Measurements from ENCODE around the gene XRCC6. TPM values are rescaled to one million over a fixed set of nuclear protein-coding genes. Genes with fewer than 3 reads are reported as not detected.

XRCC6 gene
- total and polyA plus RNA-seq, 9 of the 15 experiments (the other 6 are each of a cell fraction or from before 2014, with no cell fraction given): 151 to 440 (median 318) TPM

DNA sequence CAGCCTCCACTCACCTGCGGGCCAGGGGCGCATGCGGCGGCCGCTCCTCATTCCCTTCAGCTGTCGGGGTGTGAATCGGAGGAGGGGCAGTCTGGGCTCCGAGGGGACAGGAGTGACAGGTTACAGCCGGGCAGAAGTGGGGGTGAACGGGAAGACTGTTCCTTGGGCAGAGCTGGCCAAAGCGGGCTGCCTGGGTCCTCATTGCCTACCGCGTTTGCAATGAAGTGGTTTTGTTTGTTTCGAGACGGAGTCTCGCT lies 78.9 kb downstream of the XRCC6 start (continued):
- TF ChIP-seq, protein P1, sequence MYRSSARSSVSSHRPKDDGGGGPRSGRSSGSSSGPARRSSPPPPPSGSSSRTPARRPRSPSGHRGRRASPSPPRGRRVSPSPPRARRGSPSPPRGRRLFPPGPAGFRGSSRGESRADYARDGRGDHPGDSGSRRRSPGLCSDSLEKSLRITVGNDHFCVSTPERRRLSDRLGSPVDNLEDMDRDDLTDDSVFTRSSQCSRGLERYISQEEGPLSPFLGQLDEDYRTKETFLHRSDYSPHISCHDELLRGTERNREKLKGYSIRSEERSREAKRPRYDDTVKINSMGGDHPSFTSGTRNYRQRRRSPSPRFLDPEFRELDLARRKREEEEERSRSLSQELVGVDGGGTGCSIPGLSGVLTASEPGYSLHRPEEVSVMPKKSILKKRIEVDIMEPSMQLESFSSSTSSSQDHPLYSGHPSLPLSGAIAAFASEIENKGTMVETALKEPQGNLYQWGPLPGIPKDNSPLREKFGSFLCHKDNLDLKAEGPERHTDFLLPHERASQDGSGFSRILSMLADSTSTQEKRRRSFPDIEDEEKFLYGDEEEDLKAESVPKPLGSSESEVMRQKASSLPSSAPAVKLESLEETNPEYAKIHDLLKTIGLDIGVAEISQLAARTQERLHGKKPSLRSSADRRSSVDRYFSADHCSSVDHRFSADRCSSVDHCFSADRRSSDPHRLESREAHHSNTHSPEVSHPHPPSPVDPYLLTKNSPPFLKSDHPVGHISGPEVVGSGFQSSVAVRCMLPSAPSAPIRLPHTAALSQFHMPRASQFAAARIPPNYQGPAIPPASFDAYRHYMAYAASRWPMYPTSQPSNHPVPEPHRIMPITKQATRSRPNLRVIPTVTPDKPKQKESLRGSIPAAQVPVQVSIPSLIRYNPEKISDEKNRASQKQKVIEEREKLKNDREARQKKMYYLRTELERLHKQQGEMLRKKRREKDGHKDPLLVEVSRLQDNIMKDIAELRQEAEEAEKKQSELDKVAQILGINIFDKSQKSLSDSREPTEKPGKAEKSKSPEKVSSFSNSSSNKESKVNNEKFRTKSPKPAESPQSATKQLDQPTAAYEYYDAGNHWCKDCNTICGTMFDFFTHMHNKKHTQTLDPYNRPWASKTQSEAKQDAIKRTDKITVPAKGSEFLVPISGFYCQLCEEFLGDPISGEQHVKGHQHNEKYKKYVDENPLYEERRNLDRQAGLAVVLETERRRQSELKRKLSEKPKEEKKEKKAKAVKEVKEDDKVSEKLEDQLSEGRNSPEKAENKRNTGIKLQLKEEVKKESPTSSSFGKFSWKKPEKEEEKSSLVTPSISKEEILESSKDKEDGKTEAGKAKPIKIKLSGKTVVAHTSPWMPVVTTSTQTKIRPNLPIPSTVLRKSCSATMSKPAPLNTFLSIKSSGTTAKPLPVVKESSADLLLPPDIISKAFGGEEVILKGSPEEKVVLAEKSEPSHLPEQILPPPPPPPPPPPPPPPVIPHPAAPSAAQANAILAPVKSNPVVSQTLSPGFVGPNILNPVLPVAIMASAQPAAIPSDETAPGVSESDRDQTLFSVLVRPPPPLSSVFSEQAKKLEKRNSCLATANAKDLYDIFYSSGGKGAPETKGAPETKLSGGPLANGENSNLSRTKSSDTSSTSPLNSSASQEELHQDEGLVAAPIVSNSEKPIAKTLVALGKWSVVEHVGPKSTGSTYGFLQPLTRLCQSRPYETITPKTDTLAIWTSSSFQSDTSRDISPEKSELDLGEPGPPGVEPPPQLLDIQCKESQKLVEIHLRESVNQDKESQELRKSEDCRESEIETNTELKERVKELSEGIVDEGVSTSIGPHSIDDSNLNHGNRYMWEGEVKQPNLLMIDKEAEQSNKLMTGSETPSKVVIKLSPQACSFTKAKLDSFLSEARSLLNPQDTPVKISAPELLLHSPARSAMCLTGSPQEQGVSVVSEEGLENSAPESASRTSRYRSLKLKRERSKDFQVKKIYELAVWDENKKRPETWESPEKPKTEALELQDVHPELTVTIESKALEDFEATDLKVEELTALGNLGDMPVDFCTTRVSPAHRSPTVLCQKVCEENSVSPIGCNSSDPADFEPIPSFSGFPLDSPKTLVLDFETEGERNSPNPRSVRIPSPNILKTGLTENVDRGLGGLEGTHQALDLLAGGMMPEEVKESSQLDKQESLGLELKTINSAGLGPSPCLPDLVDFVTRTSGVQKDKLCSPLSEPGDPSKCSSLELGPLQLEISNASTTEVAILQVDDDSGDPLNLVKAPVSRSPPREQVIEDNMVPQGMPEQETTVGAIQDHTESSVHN (IDR thresholded peaks at IDR 0.05; ENCODE audit: borderline replicate concordance in 1 of 2, low read depth in 1 of 2): no peak
- TF ChIP-seq, protein P2, sequence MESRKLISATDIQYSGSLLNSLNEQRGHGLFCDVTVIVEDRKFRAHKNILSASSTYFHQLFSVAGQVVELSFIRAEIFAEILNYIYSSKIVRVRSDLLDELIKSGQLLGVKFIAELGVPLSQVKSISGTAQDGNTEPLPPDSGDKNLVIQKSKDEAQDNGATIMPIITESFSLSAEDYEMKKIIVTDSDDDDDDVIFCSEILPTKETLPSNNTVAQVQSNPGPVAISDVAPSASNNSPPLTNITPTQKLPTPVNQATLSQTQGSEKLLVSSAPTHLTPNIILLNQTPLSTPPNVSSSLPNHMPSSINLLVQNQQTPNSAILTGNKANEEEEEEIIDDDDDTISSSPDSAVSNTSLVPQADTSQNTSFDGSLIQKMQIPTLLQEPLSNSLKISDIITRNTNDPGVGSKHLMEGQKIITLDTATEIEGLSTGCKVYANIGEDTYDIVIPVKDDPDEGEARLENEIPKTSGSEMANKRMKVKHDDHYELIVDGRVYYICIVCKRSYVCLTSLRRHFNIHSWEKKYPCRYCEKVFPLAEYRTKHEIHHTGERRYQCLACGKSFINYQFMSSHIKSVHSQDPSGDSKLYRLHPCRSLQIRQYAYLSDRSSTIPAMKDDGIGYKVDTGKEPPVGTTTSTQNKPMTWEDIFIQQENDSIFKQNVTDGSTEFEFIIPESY (CRISPR knock-in tag; IDR thresholded peaks at IDR 0.05): 0 out of 2 replicates have a peak, but pooled peaks have one; percentile 32
- no peak for TF ChIP-seq TSC22D4 (tag; IDR thresholded peaks at IDR 0.05)
- TF ChIP-seq, protein P3, sequence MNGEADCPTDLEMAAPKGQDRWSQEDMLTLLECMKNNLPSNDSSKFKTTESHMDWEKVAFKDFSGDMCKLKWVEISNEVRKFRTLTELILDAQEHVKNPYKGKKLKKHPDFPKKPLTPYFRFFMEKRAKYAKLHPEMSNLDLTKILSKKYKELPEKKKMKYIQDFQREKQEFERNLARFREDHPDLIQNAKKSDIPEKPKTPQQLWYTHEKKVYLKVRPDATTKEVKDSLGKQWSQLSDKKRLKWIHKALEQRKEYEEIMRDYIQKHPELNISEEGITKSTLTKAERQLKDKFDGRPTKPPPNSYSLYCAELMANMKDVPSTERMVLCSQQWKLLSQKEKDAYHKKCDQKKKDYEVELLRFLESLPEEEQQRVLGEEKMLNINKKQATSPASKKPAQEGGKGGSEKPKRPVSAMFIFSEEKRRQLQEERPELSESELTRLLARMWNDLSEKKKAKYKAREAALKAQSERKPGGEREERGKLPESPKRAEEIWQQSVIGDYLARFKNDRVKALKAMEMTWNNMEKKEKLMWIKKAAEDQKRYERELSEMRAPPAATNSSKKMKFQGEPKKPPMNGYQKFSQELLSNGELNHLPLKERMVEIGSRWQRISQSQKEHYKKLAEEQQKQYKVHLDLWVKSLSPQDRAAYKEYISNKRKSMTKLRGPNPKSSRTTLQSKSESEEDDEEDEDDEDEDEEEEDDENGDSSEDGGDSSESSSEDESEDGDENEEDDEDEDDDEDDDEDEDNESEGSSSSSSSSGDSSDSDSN (IDR thresholded peaks at IDR 0.05; ENCODE audit: borderline replicate concordance in 1 of 2, low read depth in 2 of 2, low read length in 2 of 2): no peak
- TF ChIP-seq ZKSCAN8 (CRISPR knock-in tag; IDR thresholded peaks at IDR 0.05): no peak

All from K562 (cell line).